NCI-H69 (cell line): Measurements from ENCODE around the gene MYBPC3.

ENCODE experiments used
- DNase-seq: peaks from one replicate; lab custom pipeline; 2025; lab: John Stamatoyannopoulos, UW

MYBPC3 gene

GRCh38 chr11:47352556-47352955, at the start of gene MYBPC3:
TSS of gene MYBPC3 (minus strand) at chr11:47352702. CDS start at chr11:47352647, 55 bp downstream.
- no peak for DNase-seq

DNA sequence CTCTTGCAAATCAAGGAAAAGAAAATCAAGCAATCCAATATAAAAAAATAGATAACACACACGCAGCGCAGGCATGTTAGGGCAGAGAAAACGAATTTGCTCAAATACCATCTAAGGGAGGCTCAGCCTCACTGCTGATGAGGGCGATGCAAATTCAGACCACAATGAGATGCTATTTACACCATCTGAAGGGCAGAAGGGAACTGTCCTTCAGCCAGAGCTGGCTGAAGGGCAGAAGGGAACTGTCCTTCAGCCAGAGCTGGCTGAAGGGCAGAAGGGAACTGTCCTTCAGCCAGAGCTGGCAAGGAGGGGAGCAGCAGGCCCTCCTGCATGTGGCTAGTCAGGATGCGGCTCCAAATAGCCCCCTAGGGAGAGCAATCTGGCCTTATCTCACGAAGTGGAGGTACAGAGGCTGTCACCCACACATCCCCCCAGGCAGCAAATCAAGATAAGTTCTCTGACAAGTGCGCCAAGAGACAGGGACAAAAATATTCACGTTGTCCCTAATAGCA, 48.3 kb upstream of the MYBPC3 start:
- DNase-seq = no peak

GRCh38 chr11:47399860-47400767, 47.6 kb upstream of the MYBPC3 start:
- DNase-seq = peak; percentile 57

DNA sequence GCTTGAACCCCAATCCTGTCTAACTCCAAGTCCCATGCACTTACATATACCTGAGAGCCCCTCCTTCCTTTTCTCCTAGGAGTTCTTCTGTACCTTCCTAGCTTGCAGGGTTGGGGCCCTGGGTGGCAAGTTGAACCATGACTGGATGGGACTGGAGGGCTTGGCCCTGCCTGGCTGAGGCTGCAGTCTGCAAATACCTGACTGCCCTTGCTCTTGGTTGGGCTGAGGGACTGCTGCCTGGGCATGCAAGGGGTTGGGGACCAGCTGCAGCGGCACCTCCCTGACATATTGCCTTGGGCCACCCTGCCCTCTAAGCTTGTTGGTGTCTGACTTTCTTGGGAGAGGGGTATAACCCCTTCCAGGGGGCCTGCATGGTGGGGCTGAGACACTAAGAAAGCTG, 46.0 kb upstream of the MYBPC3 start:
- no peak for DNase-seq

DNA sequence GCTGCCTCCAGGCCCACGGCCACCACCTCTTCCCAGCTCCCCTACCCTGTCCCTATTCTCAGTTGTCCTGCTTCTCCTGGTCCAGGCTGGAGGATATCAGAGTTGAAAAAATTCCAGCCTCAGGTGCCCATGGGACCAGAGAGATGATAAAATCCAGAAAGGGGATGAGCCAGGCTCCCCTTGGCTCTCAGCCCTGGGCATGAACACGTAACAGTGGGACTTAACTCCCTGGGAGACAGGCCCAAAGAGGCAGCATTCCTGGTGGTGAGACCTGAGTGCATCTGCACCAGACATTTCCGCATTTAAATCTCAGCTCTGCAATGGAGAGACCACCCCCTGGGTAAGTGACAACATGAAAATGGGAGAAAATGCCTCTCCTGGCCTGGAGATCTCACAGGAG, 45.5 kb upstream of the MYBPC3 start:
- DNase-seq = no peak

- DNase-seq = no peak
Observed at GRCh38 chr11:47396049-47396320, 43.5 kb upstream of the MYBPC3 start.

GRCh38 chr11:47395223-47396048, 42.9 kb upstream of the MYBPC3 start:
- no peak for DNase-seq

- no peak for DNase-seq
Observed at GRCh38 chr11:47394322-47395222, 42.1 kb upstream of the MYBPC3 start.

DNA sequence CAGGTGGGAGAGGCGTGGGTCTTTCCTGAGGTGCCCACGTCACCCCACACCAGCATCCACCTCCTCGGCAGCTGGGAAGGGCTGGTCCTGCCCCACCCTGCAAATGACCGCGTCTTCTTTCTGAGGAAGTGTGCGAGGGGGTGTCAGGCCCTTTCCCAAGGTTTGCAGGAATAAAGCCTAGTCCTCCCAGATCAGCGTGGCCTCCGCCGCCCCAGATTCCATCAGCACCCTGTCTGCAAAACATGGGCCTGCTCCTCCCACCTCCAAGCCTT, 41.5 kb upstream of the MYBPC3 start:
- no peak for DNase-seq

- DNase-seq = no peak
Observed at GRCh38 chr11:47393163-47394049, 40.9 kb upstream of the MYBPC3 start.

GRCh38 chr11:47392546-47393162, 40.2 kb upstream of the MYBPC3 start:
- no peak for DNase-seq

DNA sequence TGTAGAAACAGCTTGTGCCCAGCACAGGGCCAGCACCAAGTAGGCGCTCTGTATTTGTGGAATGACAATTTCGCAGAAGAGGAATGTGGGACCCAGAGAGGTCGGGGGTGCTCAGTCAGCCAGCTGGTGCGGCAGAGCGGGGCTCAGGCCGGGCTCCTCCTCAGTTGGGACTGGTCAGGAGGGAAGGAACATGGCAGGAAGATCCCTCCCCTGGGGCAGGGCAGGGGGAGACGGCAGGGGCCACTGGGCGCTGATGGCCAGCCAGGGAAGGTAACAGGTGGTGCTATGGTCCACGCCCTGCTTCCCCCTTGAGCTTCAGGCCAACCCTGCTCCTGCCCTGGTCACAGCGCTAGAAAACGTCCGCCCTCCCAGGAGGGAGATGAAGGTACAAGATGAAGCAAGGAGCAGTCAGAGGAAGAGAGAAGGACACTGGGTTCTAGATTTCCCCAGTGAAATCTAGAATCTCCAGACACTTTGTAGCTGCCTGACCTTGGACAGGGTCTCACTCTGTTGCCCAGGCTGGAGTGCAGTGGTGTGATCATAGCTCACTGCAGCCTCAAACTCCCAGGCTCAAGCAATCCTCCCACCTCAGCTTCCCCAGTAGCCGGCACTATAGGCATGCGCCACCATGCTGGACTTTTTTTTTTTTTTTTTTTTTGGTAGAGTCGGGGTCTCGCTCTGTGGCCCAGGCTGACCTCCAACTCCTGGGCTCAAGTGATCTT, 39.4 kb upstream of the MYBPC3 start:
- DNase-seq = no peak

GRCh38 chr11:47391077-47391583, 38.6 kb upstream of the MYBPC3 start:
- DNase-seq = no peak

DNA sequence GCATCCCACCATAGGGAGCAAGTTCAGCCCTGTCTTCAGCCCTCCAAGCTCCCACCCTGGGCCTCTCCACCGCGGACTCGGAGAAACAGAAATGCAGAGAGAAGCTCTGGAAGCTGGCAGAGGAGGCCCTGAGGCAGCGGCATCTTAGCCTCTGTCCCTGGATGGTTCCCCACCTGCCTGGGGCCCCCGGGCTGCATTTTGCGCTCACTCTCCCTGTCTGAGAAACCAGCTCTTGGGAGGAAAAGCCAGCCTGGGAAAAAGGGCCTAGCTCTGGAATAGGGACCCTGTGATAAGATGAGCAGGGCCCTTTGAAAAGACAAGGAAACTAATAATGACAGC, 37.9 kb upstream of the MYBPC3 start:
- DNase-seq = no peak

DNA sequence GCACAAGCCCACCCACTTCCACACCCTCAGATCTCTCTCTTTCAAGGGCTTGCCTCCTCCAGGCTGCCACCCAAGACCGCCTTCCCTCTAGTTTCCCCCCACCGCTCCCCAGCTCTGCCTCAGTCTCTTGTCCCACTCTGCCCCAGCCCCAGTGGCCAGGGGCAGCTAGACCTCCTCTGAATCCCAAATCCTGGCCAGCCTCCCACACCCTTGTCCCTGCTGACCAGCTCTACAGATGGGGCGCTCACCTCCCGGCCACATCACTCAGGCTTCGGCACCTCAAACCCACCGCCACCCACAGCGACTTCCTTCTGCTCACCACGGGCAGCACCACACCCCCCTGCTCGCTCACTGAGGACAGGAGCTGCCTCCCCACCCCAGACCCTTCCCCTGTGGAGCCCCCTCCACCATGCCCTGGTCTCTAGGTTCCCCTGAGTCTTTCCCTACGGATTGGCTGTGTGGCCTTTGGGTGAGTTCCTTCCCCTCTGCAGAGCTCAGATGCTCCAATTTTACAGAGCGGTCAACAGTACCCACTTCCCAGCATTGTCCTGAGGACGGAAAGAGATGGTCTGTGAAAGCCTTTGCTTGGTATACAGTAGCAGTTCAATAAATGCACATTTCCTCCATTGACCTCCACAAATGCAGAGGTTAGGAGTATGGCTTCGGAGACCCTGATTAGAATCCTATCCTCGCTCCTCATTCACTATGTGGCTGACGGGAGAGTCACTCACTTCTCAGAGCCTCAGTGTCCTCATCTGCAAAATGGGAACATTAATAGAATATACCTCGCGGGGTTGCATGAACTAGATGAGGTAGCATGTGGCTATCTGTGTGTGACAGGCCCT, 37.3 kb upstream of the MYBPC3 start:
- no peak for DNase-seq

GRCh38 chr11:47388697-47389576, 36.4 kb upstream of the MYBPC3 start:
- no peak for DNase-seq

DNA sequence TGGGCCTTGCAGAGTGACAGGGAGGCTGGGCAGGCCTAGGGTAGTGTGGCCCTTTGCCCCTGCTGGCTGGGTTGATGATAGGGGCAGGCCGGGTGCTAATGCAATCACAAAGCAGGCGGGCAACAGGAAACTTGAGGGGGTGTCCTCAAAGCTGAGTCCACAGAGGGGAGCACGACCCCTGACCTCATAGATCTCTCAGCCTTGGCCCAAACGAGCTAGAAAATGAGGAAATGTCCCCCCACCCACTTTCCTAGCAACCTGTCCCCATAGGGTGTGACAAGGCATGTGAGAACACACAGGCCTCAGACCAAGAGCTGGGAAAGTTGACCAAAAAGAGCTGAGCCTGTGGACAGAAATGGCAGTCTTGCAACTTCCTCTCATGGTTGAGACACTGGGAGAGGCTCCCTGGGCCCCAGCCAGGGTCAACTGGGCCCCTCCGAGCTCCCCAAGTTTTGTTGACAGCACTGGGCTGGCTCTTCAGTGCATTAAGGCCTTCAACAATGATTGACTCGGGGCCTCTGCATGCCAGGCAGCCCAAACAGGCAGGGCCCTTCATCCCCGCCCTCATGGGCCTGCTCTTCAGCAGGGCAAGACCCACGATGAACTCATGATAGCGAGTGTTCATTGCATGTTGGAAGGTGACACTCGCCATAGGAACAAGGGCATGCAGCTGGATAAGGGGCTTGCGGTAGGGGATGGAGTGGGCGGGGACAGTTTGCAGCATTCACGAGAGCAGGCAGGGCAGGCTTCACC, 35.6 kb upstream of the MYBPC3 start:
- DNase-seq = no peak
